Activated T-cell treated with anti-CD3 and anti-CD28 coated beads for 48 hours (primary cell): ENCODE results near the gene FGGY.
"Not testable (repeated sequence)": the region's sequence is repeated elsewhere in the genome, so short reads cannot be mapped to it uniquely, and the experiment has no call there.

ENCODE experiments used
- DNase-seq: peaks from one replicate; pipeline ENCODE4 v3.0.0-alpha.2; 2020; ENCODE audit warnings: low read depth

FGGY gene

DNA sequence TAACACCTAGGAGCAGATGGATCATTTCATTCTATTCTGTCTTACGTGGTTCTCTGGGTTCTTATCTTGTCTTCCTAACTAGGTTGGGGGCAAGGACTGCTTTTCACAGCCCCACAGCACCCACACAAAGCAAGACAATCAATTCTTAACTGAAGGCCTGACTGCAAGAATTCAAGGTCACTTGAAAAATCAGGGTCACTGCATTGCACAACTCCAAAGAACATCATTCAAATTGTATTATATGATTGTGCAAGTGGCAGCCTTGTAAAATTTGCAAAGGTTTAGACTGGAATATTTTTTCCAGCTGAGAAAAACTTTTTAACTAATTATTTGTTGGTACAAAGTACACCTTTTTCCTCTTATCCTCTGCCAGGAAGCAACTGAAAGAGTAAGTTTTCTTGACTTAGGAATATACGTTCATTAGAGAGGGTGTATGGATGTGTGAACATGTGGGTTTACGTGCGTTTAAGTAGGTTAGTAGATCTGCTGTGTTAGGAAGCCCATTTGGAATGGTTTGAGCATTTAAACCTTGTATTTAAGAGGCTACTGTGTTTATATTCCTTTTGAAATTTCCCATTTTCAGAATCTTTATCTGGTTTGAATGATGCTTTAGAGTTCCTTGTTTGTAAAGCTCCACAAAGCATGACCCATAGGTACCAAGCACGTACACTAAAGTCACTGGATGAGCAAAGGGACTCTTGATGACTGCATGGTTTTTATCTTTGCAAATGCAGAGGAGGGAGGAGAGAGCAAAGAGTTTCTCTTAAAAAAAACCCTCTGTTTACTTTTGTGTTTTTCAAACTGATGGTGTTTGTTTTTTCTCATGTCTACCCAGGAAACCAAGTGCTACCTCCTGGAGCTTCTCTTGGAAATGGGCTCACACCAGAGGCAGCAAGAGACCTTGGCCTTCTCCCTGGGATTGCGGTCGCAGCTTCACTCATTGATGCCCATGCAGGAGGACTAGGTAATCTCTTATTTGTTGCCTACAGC lies 214.9 kb downstream of the FGGY start:
- no peak for DNase-seq

DNA sequence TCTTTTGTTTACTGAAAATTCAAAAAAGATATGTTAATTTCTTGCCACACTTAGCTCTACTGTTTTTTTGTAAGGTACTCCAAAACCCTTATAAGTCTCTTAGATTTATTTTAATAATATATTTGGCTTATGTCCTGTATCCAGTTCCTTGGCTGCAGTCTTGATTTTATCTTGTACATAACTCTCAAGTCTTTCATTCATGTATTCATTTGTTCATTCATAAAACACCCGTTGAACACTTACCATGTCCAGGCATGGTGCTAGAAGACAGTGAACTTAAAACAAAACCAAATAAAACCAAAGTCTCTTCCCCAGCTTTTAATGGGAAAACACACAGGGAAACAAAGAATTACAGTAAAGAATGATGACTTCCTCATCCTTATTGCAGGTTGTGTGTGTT lies 215.8 kb downstream of the FGGY start:
- DNase-seq = no peak

DNA sequence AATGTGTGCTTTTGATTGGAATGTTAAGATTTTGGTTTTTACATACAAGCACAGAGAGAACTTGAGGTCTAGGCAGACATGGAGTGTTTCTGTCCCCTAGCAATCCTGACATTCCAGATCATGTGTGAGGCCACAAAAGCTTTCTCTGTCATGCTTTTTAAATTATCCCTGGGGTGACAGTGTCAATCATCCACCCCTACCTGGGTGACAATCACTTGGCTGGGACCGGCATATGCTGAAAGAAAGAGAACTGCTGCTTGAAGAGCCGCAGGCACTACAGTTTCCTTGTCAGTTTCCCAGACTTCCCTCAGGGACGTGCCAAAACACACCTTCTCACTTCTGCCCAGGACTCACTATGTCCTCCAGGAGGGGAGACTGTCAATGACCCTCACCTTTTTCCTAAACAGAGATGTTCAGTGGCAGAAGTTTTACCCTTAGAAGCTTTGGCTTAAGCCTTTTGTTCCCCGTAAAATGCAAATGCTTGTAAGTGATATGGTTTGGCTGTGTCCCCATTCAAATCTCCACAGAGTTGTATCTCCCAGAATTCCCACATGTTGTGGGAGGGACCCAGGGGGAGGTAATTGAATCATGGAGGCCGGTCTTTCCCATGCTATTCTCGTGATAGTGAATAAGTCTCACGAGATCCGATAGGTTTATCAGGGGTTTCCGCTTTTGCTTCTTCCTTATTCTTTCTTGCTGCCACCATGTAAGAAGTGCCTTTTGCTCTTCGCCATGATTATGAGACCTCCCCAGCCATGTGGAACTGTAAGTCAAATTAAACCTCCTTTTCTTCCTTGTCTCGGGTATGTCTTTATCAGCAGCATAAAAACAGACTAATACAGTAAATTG lies 217.4 kb downstream of the FGGY start:
- DNase-seq = no peak

GRCh38 chr1:59516881-59517280 lies 220.0 kb downstream of the FGGY start:
- DNase-seq = no peak

DNA sequence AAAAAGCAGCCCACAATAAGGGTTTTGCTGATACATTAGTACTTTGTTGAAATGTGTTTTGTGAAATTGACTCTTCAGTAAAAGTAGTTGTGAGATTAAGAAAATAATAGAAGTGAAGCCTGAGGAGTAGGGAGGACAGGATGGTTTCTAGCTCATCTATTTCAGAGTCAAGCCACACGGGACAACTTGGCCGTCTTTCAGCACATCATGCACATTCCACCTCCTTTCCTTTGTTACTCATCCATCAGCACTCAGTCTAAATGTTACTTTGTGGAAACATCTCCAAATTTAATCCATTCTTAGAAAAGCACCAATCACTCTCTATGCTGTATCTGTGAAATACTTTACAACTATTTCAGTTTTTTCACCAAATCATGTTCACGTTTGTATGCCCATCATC lies 223.3 kb downstream of the FGGY start:
- no peak for DNase-seq

- no peak for DNase-seq
Measured at GRCh38 chr1:59520827-59521418, 224.0 kb downstream of the FGGY start.

DNA sequence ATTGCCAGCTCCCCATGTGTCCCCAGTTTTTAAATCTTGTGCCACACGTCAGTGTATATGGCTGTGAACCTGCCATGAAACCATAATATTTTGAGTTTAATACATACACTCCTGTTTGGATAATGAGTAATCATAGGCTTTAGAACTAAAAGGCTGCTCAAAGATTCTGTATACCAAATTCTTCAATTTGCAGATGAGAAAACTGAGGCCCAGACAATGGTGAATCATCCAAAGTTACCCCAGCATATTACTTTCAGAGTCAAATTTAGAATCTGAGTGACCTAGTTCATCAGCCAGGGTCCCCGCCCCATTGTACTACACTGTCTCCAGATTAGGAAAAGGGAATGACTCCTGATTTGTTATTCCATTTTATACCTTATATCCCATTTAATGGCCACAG lies 224.6 kb downstream of the FGGY start:
- no peak for DNase-seq

DNA sequence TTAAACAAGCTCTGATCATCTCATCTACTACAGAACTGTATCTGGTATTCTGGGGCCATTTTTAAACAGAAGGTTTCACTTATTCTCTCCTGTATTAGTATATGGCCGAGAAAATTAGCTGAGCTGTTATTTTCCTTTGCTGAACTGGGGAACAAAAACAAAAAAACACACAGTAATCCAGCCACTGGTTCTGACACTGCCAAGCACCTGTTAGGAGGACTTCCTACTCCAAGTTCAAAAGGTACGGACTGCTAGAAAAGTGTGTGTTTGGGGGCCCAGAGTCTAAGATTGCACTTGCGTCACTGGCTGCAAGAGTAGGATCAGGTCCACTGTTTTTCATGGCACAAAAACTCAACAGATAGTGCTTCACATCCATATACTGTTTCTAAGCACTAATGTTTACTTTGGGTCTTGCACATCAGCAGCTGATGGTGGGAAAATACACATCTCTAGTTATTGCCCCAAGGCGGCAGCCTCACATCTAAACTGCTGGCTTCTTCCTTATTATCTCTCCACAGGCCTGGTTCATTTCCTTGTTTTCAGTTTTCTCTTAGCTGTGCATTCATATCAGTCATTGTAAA lies 226.1 kb downstream of the FGGY start:
- DNase-seq = no peak

DNA sequence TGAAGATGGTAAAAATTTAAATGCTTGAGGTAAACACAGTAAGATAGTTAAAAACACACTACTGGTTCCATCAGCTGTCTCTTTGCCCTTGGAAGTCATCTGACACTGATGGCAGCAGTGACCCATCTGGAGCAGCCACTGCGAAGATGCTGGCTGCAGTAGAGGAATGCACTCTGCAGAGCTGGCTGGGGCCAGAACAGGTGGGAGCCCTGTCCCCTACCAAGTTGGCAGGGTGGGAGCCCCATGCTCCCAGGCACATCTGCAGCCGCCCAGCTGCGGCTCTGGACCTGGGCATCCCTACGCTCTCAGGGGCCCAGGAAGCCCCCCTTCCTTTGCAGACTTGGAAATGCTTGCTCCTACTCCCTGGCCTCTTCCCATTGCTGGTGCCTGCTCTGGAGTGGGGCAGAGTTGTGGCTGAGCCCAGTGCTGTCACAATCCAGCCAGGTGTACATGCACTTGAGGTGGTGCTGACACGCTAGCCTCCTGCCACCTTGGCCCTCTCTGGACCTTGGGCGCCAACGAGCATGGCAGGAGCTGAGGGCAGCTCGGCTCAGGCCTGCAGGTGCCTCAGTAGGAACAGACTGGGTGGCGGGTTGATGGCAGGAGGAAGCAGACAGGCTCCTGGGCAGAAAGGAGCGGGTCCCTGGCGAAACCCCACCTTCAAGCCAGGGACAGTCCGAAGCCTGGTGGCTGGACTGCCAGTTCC lies 227.0 kb downstream of the FGGY start:
- DNase-seq = no peak

- DNase-seq = no peak
Measured at GRCh38 chr1:59526240-59526639, 229.3 kb downstream of the FGGY start.

GRCh38 chr1:59528471-59528870 lies 231.6 kb downstream of the FGGY start:
- no peak for DNase-seq

DNA sequence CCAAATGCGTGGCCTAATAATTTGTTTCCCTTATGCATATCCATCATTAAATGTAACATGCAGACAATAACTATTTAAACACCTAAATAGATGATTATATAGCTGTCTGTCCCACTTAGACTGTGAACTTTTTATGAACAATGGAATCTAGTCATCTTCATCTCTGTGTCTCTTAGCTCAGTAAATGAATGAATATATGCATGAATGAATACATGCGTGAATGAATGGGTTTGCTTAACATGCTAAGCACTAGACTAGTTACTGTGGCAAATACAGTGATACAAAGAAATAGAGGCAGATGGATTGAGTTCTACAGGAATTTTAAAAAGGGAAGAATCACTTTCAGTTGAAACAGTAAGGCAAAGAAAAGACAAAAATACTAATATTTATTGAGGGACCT lies 232.0 kb downstream of the FGGY start:
- no peak for DNase-seq

GRCh38 chr1:59530119-59530518 lies 233.2 kb downstream of the FGGY start:
- DNase-seq = no peak

- DNase-seq = no peak
Measured at GRCh38 chr1:59532102-59532501, 235.2 kb downstream of the FGGY start.

- DNase-seq = not testable (repeated sequence)
Measured at GRCh38 chr1:59538476-59538875, 241.6 kb downstream of the FGGY start.

DNA sequence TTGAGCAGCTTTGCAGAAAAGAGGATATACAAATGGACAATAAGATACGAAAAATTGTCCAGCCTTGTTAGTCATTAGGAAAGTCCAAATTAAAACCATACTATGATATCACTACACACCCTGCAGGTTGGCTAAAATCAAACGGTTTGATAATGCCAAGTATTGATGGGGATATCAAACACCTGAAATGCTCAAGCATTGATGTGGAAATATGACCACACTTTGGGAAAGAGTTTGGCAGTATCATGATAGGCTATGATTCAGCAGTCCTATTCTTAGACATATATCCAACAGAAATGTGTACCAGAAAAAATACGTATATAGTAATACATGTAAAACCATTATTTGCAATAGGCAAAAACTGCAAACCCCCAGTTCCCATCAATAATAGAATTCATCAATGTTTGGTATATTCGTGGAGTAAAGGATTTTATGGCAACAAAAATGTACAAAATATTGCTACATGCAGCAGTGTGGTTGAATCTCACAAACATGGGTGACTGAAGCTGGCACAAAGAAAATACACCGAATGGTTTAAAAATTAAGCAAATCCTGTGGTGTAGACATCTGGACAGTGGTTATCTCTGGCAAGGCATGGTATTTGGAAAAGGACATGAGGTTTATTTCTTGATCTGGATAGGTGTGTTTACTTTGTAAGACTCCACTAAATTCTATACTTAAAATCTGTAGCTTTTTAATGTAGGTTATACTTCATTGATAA lies 243.2 kb downstream of the FGGY start:
- no peak for DNase-seq

DNA sequence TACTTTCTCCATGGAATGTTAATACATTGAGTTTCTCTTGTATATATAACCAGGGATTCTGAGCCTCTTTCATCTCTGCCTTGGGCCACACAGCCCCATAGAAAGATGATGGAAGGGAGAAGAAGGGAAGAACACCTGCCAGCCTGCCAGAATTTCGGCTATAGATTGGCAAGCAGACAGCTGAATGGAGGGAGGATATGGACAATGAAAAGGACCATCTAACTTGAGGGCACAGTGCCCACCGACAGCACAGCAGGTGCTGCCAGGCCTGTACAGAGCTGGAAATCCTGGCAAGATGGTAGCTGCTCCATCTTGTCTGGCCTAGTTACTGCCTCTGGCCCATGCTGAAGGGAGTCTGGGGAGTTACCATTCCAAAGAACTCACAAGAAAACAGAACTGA lies 244.3 kb downstream of the FGGY start:
- DNase-seq = no peak

GRCh38 chr1:59541891-59542290 lies 245.0 kb downstream of the FGGY start:
- no peak for DNase-seq

GRCh38 chr1:59543211-59543668 lies 246.3 kb downstream of the FGGY start:
- no peak for DNase-seq

- DNase-seq = no peak
Measured at GRCh38 chr1:59544615-59545293, 247.9 kb downstream of the FGGY start.
